PC-3 (cell line): ENCODE data around the gene SNRNP70. TPM values are rescaled to one million over a fixed set of nuclear protein-coding genes. Genes with fewer than 3 reads are reported as not detected.

Experiments used
- ATAC-seq: fragments of 200-7000 bp; cut with Tn5 transposase; 2 replicates; pipeline ENCODE4 v1.9.1; 2020; ENCODE audit warnings: mild to moderate bottlenecking, moderate library complexity
- BruUV-seq: library from RNA; stranded (reverse); fragments of 400-500 nt; replicated peaks from 2 replicates; lab custom pipeline; 2021; lab: Mats Ljungman, UMichigan
- CTCF ChIA-PET: fragments of 300-600 bp; sonication (Branson Sonifier 250); formaldehyde crosslinking; loops from one replicate; lab custom pipeline; 2022; ENCODE audit warnings: antibody characterized with exemption; lab: Charles Lee
- POLR2A ChIA-PET: fragments of 300-600 bp; sonication (Branson Sonifier 250); formaldehyde crosslinking; loops from one replicate; lab custom pipeline; 2022; ENCODE audit warnings: antibody characterized with exemption; ENCODE audit not compliant: unreplicated experiment; lab: Charles Lee
- DNase-seq: peaks from one replicate; pipeline ENCODE4 v3.0.0-alpha.2; 2015
- H2AFZ ChIP-seq: fragments of 300-600 bp; sonication (generic); 2 replicates; pipeline ENCODE4 v1.6.0; 2016; ENCODE audit warnings: antibody characterized with exemption, low read length
- H3F3A ChIP-seq: fragments of 300-600 bp; sonication (generic); one replicate; pipeline ENCODE4 v1.6.0; 2017; ENCODE audit warnings: antibody characterized with exemption, low read length, control low read depth, mild to moderate bottlenecking; ENCODE audit not compliant: unreplicated experiment
- H3K27ac ChIP-seq: fragments of 300-600 bp; sonication (generic); 2 replicates; pipeline ENCODE4 v1.5.1; 2016; ENCODE audit warnings: mild to moderate bottlenecking, low read length
- H3K27me3 ChIP-seq: fragments of 300-600 bp; sonication (generic); 2 replicates; pipeline ENCODE4 v1.6.1; 2016; ENCODE audit warnings: low read length, mixed read lengths
- H3K36me3 ChIP-seq: fragments of 300-600 bp; sonication (generic); 2 replicates; pipeline ENCODE4 v1.6.1; 2016; ENCODE audit warnings: low read depth, mixed run types, low read length, mixed read lengths
- H3K4me1 ChIP-seq: fragments of 300-600 bp; sonication (generic); 2 replicates; pipeline ENCODE4 v1.5.1; 2016; ENCODE audit warnings: low read length; ENCODE audit not compliant: insufficient read depth
- H3K4me2 ChIP-seq: fragments of 300-600 bp; sonication (generic); 2 replicates; pipeline ENCODE4 v1.6.0; 2016; ENCODE audit warnings: low read length
- H3K4me3 ChIP-seq: fragments of 300-600 bp; sonication (generic); 2 replicates; pipeline ENCODE4 v1.5.1; 2016; ENCODE audit warnings: mild to moderate bottlenecking, low read length, mixed read lengths
- H3K79me2 ChIP-seq: fragments of 300-600 bp; sonication (generic); 2 replicates; pipeline ENCODE4 v1.6.1; 2017; ENCODE audit warnings: low read length, mixed read lengths
- H3K9ac ChIP-seq: fragments of 300-600 bp; sonication (generic); 2 replicates; pipeline ENCODE4 v1.6.0; 2016; ENCODE audit warnings: mild to moderate bottlenecking, low read length
- H3K9me2 ChIP-seq: fragments of 300-600 bp; sonication (generic); replicated peaks from 2 replicates; pipeline ENCODE4 v1.6.1; 2016; ENCODE audit warnings: mixed run types, low read length, mixed read lengths
- H3K9me3 ChIP-seq: fragments of 300-600 bp; sonication (generic); 2 replicates; pipeline ENCODE4 v1.6.1; 2016; ENCODE audit warnings: low read length, mixed read lengths
- H4K20me1 ChIP-seq: fragments of 300-600 bp; sonication (generic); 2 replicates; pipeline ENCODE4 v1.6.1; 2016; ENCODE audit warnings: low read length, mixed read lengths
- EZH2 ChIP-seq: fragments of 300-600 bp; sonication (generic); IDR thresholded peaks from one replicate; pipeline ENCODE4 v1.6.1; 2017; ENCODE audit warnings: antibody characterized with exemption, mild to moderate bottlenecking, low read length; ENCODE audit not compliant: unreplicated experiment
- EZH2phosphoT487 ChIP-seq: fragments of 300-600 bp; sonication (generic); IDR thresholded peaks from 2 replicates; pipeline ENCODE4 v1.6.1; 2018; ENCODE audit warnings: mild to moderate bottlenecking, antibody characterized with exemption, low read length, borderline replicate concordance
- intact Hi-C: fragments of 100-400 bp; cut with micrococcal nuclease; formaldehyde crosslinking; loops from 2 replicates; pipeline ENCODE4 v1.9.0; 2023
- total RNA-seq: library from RNA; depleted of rRNA; stranded (reverse); fragments of >200 nt; gene quantifications from 2 replicates; pipeline ENCODE4 v1.2.3, GENCODE V29; 2014
- TF ChIP-seq, protein P1 (sequence below): fragments of 300-600 bp; sonication (generic); conservative IDR thresholded peaks from 2 replicates; pipeline ENCODE4 v1.5.1; 2017; ENCODE audit warnings: antibody characterized with exemption, low read depth, mild to moderate bottlenecking, low read length

SNRNP70 gene
- total RNA-seq, 1 experiment from 2014 or later = 367 TPM

GRCh38 chr19:49071860-49072547, 13.2 kb upstream of the SNRNP70 start:
- H3F3A ChIP-seq = no peaks in the 10 kb centered on the region
- no peak overlapping the region for H3K9ac ChIP-seq
- ATAC-seq = no peak
- H3K27me3 ChIP-seq = 0 out of 2 replicates have a peak, but pooled peaks cover 7% of the 10 kb centered on the region
- no peaks in the 10 kb centered on the region for H3K4me1 ChIP-seq
- BruUV-seq = no TSS peak
- H3K4me2 ChIP-seq = no peak overlapping the region
- H3K4me3 ChIP-seq = no peak overlapping the region
- POLR2A ChIA-PET = no interaction called here
- intact Hi-C loops = loop anchor here (10.0 kb wide), 1 partner anchor 77 kb away; the partner anchor contains the start of genes GYS1 and RUVBL2
- TF ChIP-seq, protein P1, sequence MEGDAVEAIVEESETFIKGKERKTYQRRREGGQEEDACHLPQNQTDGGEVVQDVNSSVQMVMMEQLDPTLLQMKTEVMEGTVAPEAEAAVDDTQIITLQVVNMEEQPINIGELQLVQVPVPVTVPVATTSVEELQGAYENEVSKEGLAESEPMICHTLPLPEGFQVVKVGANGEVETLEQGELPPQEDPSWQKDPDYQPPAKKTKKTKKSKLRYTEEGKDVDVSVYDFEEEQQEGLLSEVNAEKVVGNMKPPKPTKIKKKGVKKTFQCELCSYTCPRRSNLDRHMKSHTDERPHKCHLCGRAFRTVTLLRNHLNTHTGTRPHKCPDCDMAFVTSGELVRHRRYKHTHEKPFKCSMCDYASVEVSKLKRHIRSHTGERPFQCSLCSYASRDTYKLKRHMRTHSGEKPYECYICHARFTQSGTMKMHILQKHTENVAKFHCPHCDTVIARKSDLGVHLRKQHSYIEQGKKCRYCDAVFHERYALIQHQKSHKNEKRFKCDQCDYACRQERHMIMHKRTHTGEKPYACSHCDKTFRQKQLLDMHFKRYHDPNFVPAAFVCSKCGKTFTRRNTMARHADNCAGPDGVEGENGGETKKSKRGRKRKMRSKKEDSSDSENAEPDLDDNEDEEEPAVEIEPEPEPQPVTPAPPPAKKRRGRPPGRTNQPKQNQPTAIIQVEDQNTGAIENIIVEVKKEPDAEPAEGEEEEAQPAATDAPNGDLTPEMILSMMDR = no peak
- TF ChIP-seq EZH2 = no peak
- TF ChIP-seq EZH2phosphoT487 = no peak
- H3K36me3 ChIP-seq = no peaks in the 10 kb centered on the region
- DNase-seq = no peak
- H3K9me2 ChIP-seq = no peaks in the 10 kb centered on the region
- no peak overlapping the region for H3K27ac ChIP-seq
- H3K79me2 ChIP-seq = no peaks in the 10 kb centered on the region
- H4K20me1 ChIP-seq = no peaks in the 10 kb centered on the region
- no peak overlapping the region for H2AFZ ChIP-seq
- no peaks in the 10 kb centered on the region for H3K9me3 ChIP-seq
- CTCF ChIA-PET = no interaction called here

GRCh38 chr19:49073514-49074378, 11.5 kb upstream of the SNRNP70 start:
- H3K9me2 ChIP-seq = no peaks in the 10 kb centered on the region
- intact Hi-C loops = loop anchor here (10.0 kb wide), 1 partner anchor 79 kb away; the partner anchor contains the start of genes GYS1 and RUVBL2
- TF ChIP-seq EZH2 = no peak
- no peak for TF ChIP-seq EZH2phosphoT487
- TF ChIP-seq, protein P1 = peak; percentile 53
- H4K20me1 ChIP-seq = no peaks in the 10 kb centered on the region
- no peaks in the 10 kb centered on the region for H3K4me1 ChIP-seq
- H3F3A ChIP-seq = no peaks in the 10 kb centered on the region
- no TSS peak for BruUV-seq
- no peak overlapping the region for H3K9ac ChIP-seq
- peak overlapping the region; percentile 53; the same call in 1 of the 2 replicates for H3K4me3 ChIP-seq
- H3K27me3 ChIP-seq = 0 out of 2 replicates have a peak, but pooled peaks cover 7% of the 10 kb centered on the region
- ATAC-seq (peak; percentile 53), DNase-seq (peak; percentile 57)
- CTCF ChIA-PET = interaction anchor here (0.6 to 1.9 kb wide), 6 partner anchors 16 to 125 kb away, joined by 3 to 7 read pairs (median 4); partner anchors contain the start of gene CGB7
- no peaks in the 10 kb centered on the region for H3K79me2 ChIP-seq
- peak overlapping the region; percentile 76 for H3K4me2 ChIP-seq
- no peak overlapping the region for H3K27ac ChIP-seq
- no peaks in the 10 kb centered on the region for H3K36me3 ChIP-seq
- POLR2A ChIA-PET = interaction anchor here (0.6 kb wide), 2 partner anchors 141 to 399 kb away, joined by 6 read pairs; no protein-coding TSS in a partner anchor
- H3K9me3 ChIP-seq = no peaks in the 10 kb centered on the region
- peak overlapping the region; percentile 67; the same call in 1 of the 2 replicates for H2AFZ ChIP-seq
